Astrocyte (in vitro differentiated cells and primary cell): ENCODE data around the gene ELAVL3. TPM values are rescaled to one million over a fixed set of nuclear protein-coding genes. Genes with fewer than 3 reads are reported as not detected.

Experiments
- DNase-seq: peaks from one replicate; pipeline ENCODE4 v3.0.0-alpha.2; 2010; ENCODE audit warnings: low read depth
- FAIRE-seq: peaks from 2 replicates; lab custom pipeline; 2011; peaks lifted over from hg19 to GRCh38; lab: Jason Lieb, UNC
- H2AFZ ChIP-seq: 2 replicates; pipeline ENCODE4 v1.6.0; 2012; ENCODE audit warnings: low read depth, low read length, inconsistent platforms
- H3K27ac ChIP-seq: 2 replicates; pipeline ENCODE4 v1.5.1; 2011; ENCODE audit warnings: low read depth, low read length, inconsistent platforms
- H3K27me3 ChIP-seq: 2 replicates; pipeline ENCODE4 v1.6.0; 2011; ENCODE audit warnings: low read length, inconsistent platforms; ENCODE audit not compliant: insufficient read depth
- H3K36me3 ChIP-seq: 2 replicates; pipeline ENCODE4 v1.5.1; 2011; ENCODE audit warnings: low read length, inconsistent platforms; ENCODE audit not compliant: insufficient read depth
- H3K4me1 ChIP-seq: 2 replicates; pipeline ENCODE4 v1.5.1; 2011; ENCODE audit warnings: low read length, inconsistent platforms; ENCODE audit not compliant: insufficient read depth
- H3K4me2 ChIP-seq: 2 replicates; pipeline ENCODE4 v1.6.0; 2012; ENCODE audit warnings: low read length, inconsistent platforms
- H3K4me3 ChIP-seq: 2 replicates; pipeline ENCODE4 v1.5.1; 2011; ENCODE audit warnings: low read depth, mild to moderate bottlenecking, low read length, inconsistent platforms; ENCODE audit not compliant: insufficient read depth
- H3K79me2 ChIP-seq: 2 replicates; pipeline ENCODE4 v1.6.0; 2012; ENCODE audit warnings: mild to moderate bottlenecking, low read length, inconsistent platforms; ENCODE audit not compliant: insufficient read depth
- H3K9ac ChIP-seq: 2 replicates; pipeline ENCODE4 v1.6.0; 2012; ENCODE audit warnings: mild to moderate bottlenecking, low read length, inconsistent platforms
- H3K9me3 ChIP-seq: 2 replicates; pipeline ENCODE4 v1.5.1; 2012; ENCODE audit warnings: low read depth, mild to moderate bottlenecking, low read length, inconsistent platforms; ENCODE audit not compliant: insufficient read depth
- H4K20me1 ChIP-seq: 2 replicates; pipeline ENCODE4 v1.6.0; 2012; ENCODE audit warnings: low read length, inconsistent platforms; ENCODE audit not compliant: insufficient read depth
- H3K27ac Mint-ChIP-seq: one replicate; pipeline ENCODE4 v1.8.0; 2021; ENCODE audit warnings: mild to moderate bottlenecking, mixed read lengths; ENCODE audit not compliant: unreplicated experiment
- H3K27me3 Mint-ChIP-seq: one replicate; pipeline ENCODE4 v1.8.0; 2021; ENCODE audit warnings: low read depth, mixed read lengths; ENCODE audit not compliant: unreplicated experiment
- H3K36me3 Mint-ChIP-seq: one replicate; pipeline ENCODE4 v1.8.0; 2021; ENCODE audit warnings: low read depth, mixed read lengths; ENCODE audit not compliant: unreplicated experiment
- H3K4me1 Mint-ChIP-seq: one replicate; pipeline ENCODE4 v1.8.0; 2021; ENCODE audit warnings: low read depth, mixed read lengths; ENCODE audit not compliant: unreplicated experiment
- H3K4me3 Mint-ChIP-seq: one replicate; pipeline ENCODE4 v1.8.0; 2021; ENCODE audit warnings: mild to moderate bottlenecking, moderate library complexity, mixed read lengths; ENCODE audit not compliant: unreplicated experiment
- H3K9me3 Mint-ChIP-seq: one replicate; pipeline ENCODE4 v1.8.0; 2021; ENCODE audit warnings: mild to moderate bottlenecking, mixed read lengths; ENCODE audit not compliant: unreplicated experiment
- EZH2 ChIP-seq: IDR thresholded peaks from 2 replicates; pipeline ENCODE4 v1.6.1; 2012; ENCODE audit warnings: mild to moderate bottlenecking, low read length, inconsistent platforms; ENCODE audit not compliant: insufficient read depth
- total RNA-seq: library from RNA; stranded (reverse); gene quantifications from 2 replicates; pipeline ENCODE4 v1.2.1, GENCODE V29; 2021
- TF ChIP-seq, protein P1 (sequence below): IDR thresholded peaks from 2 replicates; pipeline ENCODE4 v1.5.1; 2011; ENCODE audit warnings: low read depth, mild to moderate bottlenecking, inconsistent platforms, low read length, moderate library complexity; ENCODE audit not compliant: insufficient read depth

The ELAVL3 gene
- total RNA-seq, 1 donor from 2014 or later, result not detected

GRCh38 chr19:11504502-11505031 lies 23.7 kb upstream of the ELAVL3 start:
- H4K20me1 ChIP-seq, result peaks cover 3% of the 10 kb centered on the region
- H3K79me2 ChIP-seq, result no peaks in the 10 kb centered on the region
- peaks cover 6% of the 10 kb centered on the region for H3K4me1 ChIP-seq
- FAIRE-seq (no peak), DNase-seq (no peak)
- no peak overlapping the region for H3K27ac ChIP-seq
- no peaks in the 10 kb centered on the region for H3K27me3 ChIP-seq
- H2AFZ ChIP-seq, result peak overlapping the region; percentile 65
- Mint-ChIP-seq H3K27me3 (no peaks in the 10 kb centered on the region), H3K9me3 (no peaks in the 10 kb centered on the region), H3K27ac (peak overlapping the region; percentile 72), H3K36me3 (peaks cover 8% of the 10 kb centered on the region), H3K4me1 (no peaks in the 10 kb centered on the region), H3K4me3 (peak overlapping the region; percentile 89)
- H3K36me3 ChIP-seq, result no peaks in the 10 kb centered on the region
- peak overlapping the region; percentile 94 for H3K4me2 ChIP-seq
- H3K4me3 ChIP-seq, result peak overlapping the region; percentile 65
- H3K9me3 ChIP-seq, result no peaks in the 10 kb centered on the region
- H3K9ac ChIP-seq, result peak overlapping the region; percentile 86
- TF ChIP-seq, protein P1, sequence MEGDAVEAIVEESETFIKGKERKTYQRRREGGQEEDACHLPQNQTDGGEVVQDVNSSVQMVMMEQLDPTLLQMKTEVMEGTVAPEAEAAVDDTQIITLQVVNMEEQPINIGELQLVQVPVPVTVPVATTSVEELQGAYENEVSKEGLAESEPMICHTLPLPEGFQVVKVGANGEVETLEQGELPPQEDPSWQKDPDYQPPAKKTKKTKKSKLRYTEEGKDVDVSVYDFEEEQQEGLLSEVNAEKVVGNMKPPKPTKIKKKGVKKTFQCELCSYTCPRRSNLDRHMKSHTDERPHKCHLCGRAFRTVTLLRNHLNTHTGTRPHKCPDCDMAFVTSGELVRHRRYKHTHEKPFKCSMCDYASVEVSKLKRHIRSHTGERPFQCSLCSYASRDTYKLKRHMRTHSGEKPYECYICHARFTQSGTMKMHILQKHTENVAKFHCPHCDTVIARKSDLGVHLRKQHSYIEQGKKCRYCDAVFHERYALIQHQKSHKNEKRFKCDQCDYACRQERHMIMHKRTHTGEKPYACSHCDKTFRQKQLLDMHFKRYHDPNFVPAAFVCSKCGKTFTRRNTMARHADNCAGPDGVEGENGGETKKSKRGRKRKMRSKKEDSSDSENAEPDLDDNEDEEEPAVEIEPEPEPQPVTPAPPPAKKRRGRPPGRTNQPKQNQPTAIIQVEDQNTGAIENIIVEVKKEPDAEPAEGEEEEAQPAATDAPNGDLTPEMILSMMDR, result no peak
- TF ChIP-seq EZH2, result no peak

DNA sequence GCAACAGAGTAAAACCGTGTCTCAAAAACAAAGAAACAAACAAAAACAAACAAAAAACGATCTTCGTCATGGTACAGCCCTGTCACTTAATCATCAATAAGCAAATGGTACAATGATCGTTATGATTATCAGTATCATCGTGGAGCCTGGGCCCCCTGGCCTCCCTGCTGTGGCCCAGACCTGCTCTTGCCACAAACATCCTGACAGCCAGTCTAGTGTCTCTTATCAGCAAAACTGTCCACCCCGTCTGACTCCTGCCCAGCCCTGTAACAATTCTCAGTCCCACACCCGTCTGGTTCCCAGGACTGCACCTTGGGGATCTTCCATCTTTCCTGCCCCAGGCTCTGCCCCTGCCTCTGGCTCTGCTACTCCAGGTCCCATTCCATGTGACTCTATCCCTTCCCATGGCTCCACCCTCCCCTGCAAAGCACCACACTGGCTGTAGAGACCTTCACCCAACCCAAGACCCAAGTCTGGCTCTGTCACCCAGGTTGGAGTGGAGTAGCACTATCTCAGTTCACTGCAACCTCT lies 19.1 kb upstream of the ELAVL3 start:
- FAIRE-seq, result no peak
- no peaks in the 10 kb centered on the region for H3K27me3 Mint-ChIP-seq

More for the DNA sequence above, 19.1 kb upstream of the ELAVL3 start:
- Mint-ChIP-seq H3K36me3 (peaks cover 8% of the 10 kb centered on the region), H3K4me1 (peaks cover 3% of the 10 kb centered on the region), H3K4me3 (no peak overlapping the region), H3K9me3 (no peaks in the 10 kb centered on the region), H3K27ac (peak overlapping the region; percentile 81)
- H3K79me2 ChIP-seq, result no peaks in the 10 kb centered on the region
- peaks cover 13% of the 10 kb centered on the region for H4K20me1 ChIP-seq
- no peaks in the 10 kb centered on the region for H3K9me3 ChIP-seq
- H3K27ac ChIP-seq, result no peak overlapping the region
- H3K9ac ChIP-seq, result no peak overlapping the region
- no peaks in the 10 kb centered on the region for H3K4me1 ChIP-seq
- no peak overlapping the region for H2AFZ ChIP-seq
- H3K27me3 ChIP-seq, result no peaks in the 10 kb centered on the region
- no peak overlapping the region for H3K4me3 ChIP-seq
- H3K36me3 ChIP-seq, result no peaks in the 10 kb centered on the region
- DNase-seq, result no peak
- TF ChIP-seq, protein P1, result no peak
- TF ChIP-seq EZH2, result no peak
- no peak overlapping the region for H3K4me2 ChIP-seq
